ENCODE results near the gene TSPAN9.

- TF ChIP-seq CTCF (IDR thresholded peaks at IDR 0.05 in 2 of 3, conservative IDR thresholded peaks at IDR 0.05 in 1 of 3; ENCODE audit: borderline replicate concordance in 1 of 3, insufficient read depth in 1 of 3, low read depth in 2 of 3, low read length in 2 of 3) = no peak
- TF ChIP-seq RAD21 (IDR thresholded peaks at IDR 0.05; ENCODE audit: low read depth) = no peak
- no peak for TF ChIP-seq POLR2A (IDR thresholded peaks at IDR 0.05; ENCODE audit: borderline replicate concordance, extremely low read depth, insufficient read depth, insufficient read length)
- no peak for TF ChIP-seq EZH2phosphoT487 (IDR thresholded peaks at IDR 0.05; ENCODE audit: borderline replicate concordance)
- no peak for TF ChIP-seq ATF3 (IDR thresholded peaks at IDR 0.05)
- no peak for TF ChIP-seq EZH2 (IDR thresholded peaks at IDR 0.05)
Observed at GRCh38 chr12:3222979-3223378, 145.8 kb downstream of the TSPAN9 start.

Data from HCT116 (cell line).